H4 (cell line): ENCODE results near the gene IL1RAPL2. TPM values are rescaled to one million over a fixed set of nuclear protein-coding genes. Genes with fewer than 3 reads are reported as not detected.
"Not testable (repeated sequence)": the region's sequence is repeated elsewhere in the genome, so short reads cannot be mapped to it uniquely, and the experiment has no call there.

Experiments
- DNase-seq: peaks from one replicate; pipeline ENCODE4 v3.0.0-alpha.2; 2015; ENCODE audit warnings: low spot score
- total RNA-seq: library from RNA; depleted of rRNA; stranded (reverse); fragments of >200 nt; shearing (Covaris generic); gene quantifications from 2 replicates; pipeline ENCODE4 v1.2.3, GENCODE V29; 2014

The IL1RAPL2 gene
- total RNA-seq, 1 experiment from 2014 or later = 0.23 TPM

DNA sequence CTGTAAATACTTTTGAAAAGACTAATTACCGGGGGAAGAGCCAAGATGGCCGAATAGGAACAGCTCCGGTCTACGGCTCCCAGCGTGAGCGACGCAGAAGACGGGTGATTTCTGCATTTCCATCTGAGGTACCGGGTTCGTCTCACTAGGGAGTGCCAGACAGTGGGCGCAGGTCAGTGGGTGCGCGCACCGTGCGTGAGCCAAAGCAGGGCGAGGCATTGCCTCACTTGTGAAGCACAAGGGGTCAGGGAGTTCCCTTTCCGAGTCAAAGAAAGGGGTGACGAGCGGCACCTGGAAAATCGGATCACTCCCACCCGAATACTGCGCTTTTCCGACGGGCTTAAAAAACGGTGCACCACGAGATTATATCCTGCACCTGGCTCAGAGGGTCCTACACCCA lies 1230.9 kb downstream of the IL1RAPL2 start:
- not testable (repeated sequence) for DNase-seq

DNA sequence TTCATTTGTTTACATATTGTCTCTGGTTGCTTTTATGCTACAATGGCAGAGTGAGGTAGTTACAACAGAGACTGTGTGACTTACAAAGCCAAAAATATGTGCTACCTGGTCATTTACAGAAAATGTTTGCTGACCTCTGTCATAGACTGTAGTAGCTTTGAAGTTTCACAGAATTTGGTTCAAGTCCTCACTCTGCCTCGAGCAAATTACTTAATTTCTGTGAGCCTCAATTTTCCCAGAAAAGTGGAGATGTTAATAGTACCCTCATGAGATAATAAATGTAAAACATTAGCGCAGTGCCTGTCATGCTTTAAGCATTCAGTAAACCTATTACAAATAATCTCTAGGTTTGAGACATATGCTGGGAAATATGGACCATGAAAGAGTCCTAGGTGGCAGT lies 1237.9 kb downstream of the IL1RAPL2 start:
- DNase-seq = no peak

DNA sequence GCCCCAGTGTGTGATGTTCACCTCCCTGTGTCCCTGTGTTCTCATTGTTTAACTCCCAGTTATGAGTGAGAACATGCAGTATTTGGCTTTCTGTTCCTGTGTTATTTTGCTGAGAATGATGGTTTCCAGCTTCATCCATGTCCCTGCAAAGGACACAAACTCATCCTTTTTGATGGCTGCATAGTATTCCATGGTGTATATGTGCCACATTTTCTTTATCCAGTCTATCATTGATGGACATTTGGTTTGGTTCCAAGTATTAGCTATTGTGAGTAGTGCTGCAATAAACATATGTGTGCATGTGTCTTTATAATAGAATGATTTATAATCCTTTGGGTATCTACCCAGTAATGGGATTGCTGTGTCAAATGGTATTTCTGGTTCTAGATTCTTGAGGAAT lies 1239.7 kb downstream of the IL1RAPL2 start:
- DNase-seq = not testable (repeated sequence)

DNA sequence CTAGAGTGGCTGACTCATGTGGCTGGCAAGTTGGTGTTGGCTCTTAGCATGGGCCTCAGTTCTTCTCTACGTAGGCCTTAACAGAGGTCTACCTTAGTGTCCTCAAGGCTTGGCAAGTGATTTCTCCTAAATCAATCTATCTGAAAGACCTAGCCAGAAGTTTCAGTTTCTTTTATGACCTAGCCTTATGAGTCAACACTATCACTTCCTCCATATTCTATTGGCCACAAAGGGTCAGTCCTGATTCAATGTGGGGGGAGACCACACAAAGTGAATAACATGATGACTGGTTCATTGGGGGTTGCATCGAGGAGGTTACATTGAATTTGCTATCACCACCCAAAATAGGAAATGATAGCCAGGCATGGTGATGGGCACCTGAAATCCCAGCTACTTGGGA lies 1250.5 kb downstream of the IL1RAPL2 start:
- no peak for DNase-seq
